Keratinocyte (primary cell): Measurements from ENCODE around the gene PTGES2. TPM values are rescaled to one million over a fixed set of nuclear protein-coding genes. Genes with fewer than 3 reads are reported as not detected.

Source experiments
- DNase-seq: peaks from one replicate; pipeline ENCODE4 v3.0.0-alpha.2; 2011; ENCODE audit warnings: low read depth, missing footprints, low spot score
- FAIRE-seq: peaks from 2 replicates; lab custom pipeline; 2011; peaks lifted over from hg19 to GRCh38; lab: Jason Lieb, UNC
- H2AFZ ChIP-seq: 2 replicates; pipeline ENCODE4 v1.6.0; 2012; ENCODE audit warnings: low read length, control low read depth, inconsistent platforms; ENCODE audit not compliant: control insufficient read depth
- H3K27ac ChIP-seq: 2 replicates; pipeline ENCODE4 v1.5.1; 2011; ENCODE audit warnings: low read length; ENCODE audit not compliant: control insufficient read depth, insufficient read depth
- H3K27me3 ChIP-seq: 3 replicates; pipeline ENCODE4 v1.6.0; 2011; ENCODE audit warnings: low read length; ENCODE audit not compliant: control insufficient read depth, insufficient read depth; ENCODE audit errors: extremely low read depth
- H3K36me3 ChIP-seq, 2 experiments: 2 replicates in 1 of 2; 3 replicates in 1 of 2; pipeline ENCODE4 v1.5.1; 2011; ENCODE audit warnings: low read length in 2 of 2, mild to moderate bottlenecking in 1 of 2; ENCODE audit not compliant: control insufficient read depth in 2 of 2, insufficient read depth in 2 of 2; ENCODE audit errors: extremely low read depth in 1 of 2
- H3K4me1 ChIP-seq: 3 replicates; pipeline ENCODE4 v1.5.1; 2011; ENCODE audit warnings: low read length; ENCODE audit not compliant: control insufficient read depth, insufficient read depth; ENCODE audit errors: extremely low read depth
- H3K4me2 ChIP-seq: 3 replicates; pipeline ENCODE4 v1.6.0; 2011; ENCODE audit warnings: low read depth, low read length; ENCODE audit not compliant: control insufficient read depth, insufficient read depth; ENCODE audit errors: extremely low read depth
- H3K4me3 ChIP-seq, 3 experiments: fragments of 200-600 bp in 1 of 3; sonication (generic) in 1 of 3; 2 replicates in 2 of 3; 3 replicates in 1 of 3; pipeline ENCODE4 v1.5.1; 2011 to 2016; ENCODE audit warnings: low read length in 3 of 3, mild to moderate bottlenecking in 3 of 3, control low read depth in 2 of 3, inconsistent platforms in 1 of 3, low read depth in 1 of 3, mixed read lengths in 1 of 3, mixed run types in 1 of 3, moderate library complexity in 1 of 3; ENCODE audit not compliant: control insufficient read depth in 2 of 3, insufficient read depth in 2 of 3; ENCODE audit errors: extremely low read depth in 1 of 3
- H3K79me2 ChIP-seq: 2 replicates; pipeline ENCODE4 v1.6.0; 2012; ENCODE audit warnings: low read length; ENCODE audit not compliant: control insufficient read depth, insufficient read depth
- H3K9ac ChIP-seq: 3 replicates; pipeline ENCODE4 v1.6.0; 2011; ENCODE audit warnings: low read length; ENCODE audit not compliant: control insufficient read depth, insufficient read depth; ENCODE audit errors: extremely low read depth
- H3K9me1 ChIP-seq: 3 replicates; pipeline ENCODE4 v1.6.0; 2011; ENCODE audit warnings: low read length; ENCODE audit not compliant: control insufficient read depth, insufficient read depth; ENCODE audit errors: extremely low read depth
- H3K9me3 ChIP-seq: 2 replicates; pipeline ENCODE4 v1.5.1; 2012; ENCODE audit warnings: low read depth, low read length; ENCODE audit not compliant: control insufficient read depth
- H4K20me1 ChIP-seq: 3 replicates; pipeline ENCODE4 v1.6.0; 2011; ENCODE audit warnings: low read length; ENCODE audit not compliant: control insufficient read depth, insufficient read depth; ENCODE audit errors: extremely low read depth
- CTCF ChIP-seq, 3 experiments: IDR thresholded peaks in 1 of 3; conservative IDR thresholded peaks in 1 of 3; optimal IDR thresholded peaks in 1 of 3; 2 replicates in 2 of 3; 3 replicates in 1 of 3; pipeline versions ENCODE3 to v1.5.1; 2011; ENCODE audit warnings: low read length in 3 of 3, mild to moderate bottlenecking in 3 of 3, moderate library complexity in 2 of 3, control low read depth in 1 of 3, inconsistent platforms in 1 of 3; ENCODE audit not compliant: insufficient read depth in 2 of 3; ENCODE audit errors: extremely low read depth in 1 of 3
- EZH2 ChIP-seq: IDR thresholded peaks from one replicate; pipeline ENCODE4 v1.6.1; 2012; ENCODE audit warnings: inconsistent platforms, mild to moderate bottlenecking, low read length, moderate library complexity
- dilution Hi-C: fragments of 300-500 bp; cut with MboI; formaldehyde crosslinking; loops from one replicate; pipeline ENCODE4 v1.7.0; 2020; ENCODE audit warnings: low sequenced_read_pairs; ENCODE audit not compliant: extremely low pct_ligation_motif_present
- polyA plus RNA-seq, 5 experiments: library from polyadenylated mRNA; depleted of rRNA in 3 of 5; stranded (reverse) in 3 of 5; stranded (forward) in 1 of 5; unstranded in 1 of 5; fragments of >200 nt; gene quantifications; 1 replicate in 1 of 5; 2 replicates in 3 of 5; 3 replicates in 1 of 5; pipeline versions ENCODE4 v1.2.1 to v1.2.3, GENCODE V29; 2011 to 2012; ENCODE audit warnings: missing spikeins in 2 of 5, low read depth in 1 of 5, low replicate concordance in 1 of 5

PTGES2 gene
- polyA plus RNA-seq, 1 donor (not counting 4 experiments of a cell fraction or from before 2014, with no cell fraction given): 68.7 TPM

GRCh38 chr9:128150594-128151308 lies 23.2 kb upstream of the PTGES2 start:
- H3K27me3 ChIP-seq: no peaks in the 10 kb centered on the region
- no peaks in the 10 kb centered on the region for H4K20me1 ChIP-seq
- H3K36me3 ChIP-seq: no peaks in the 10 kb centered on the region
- H3K4me3 ChIP-seq: no peak overlapping the region
- H3K9me3 ChIP-seq: no peaks in the 10 kb centered on the region
- DNase-seq: no peak
- no peaks in the 10 kb centered on the region for H3K9me1 ChIP-seq
- no peaks in the 10 kb centered on the region for H3K79me2 ChIP-seq
- TF ChIP-seq EZH2 (no peak), CTCF (optimal IDR thresholded peaks at IDR 0.05 in 1 of 3, IDR thresholded peaks at IDR 0.05 in 1 of 3, conservative IDR thresholded peaks at IDR 0.05 in 1 of 3; ENCODE audit: extremely low read depth in 1 of 3, insufficient read depth in 2 of 3, low read length in 3 of 3) (peak in 2 of 3 experiments; percentile 34 to 38)
- H2AFZ ChIP-seq: no peak overlapping the region
- H3K4me1 ChIP-seq: peaks cover 31% of the 10 kb centered on the region
- H3K4me2 ChIP-seq: no peak overlapping the region
- H3K27ac ChIP-seq: no peak overlapping the region
- dilution Hi-C loops: no loop called here
- H3K9ac ChIP-seq: no peak overlapping the region
- FAIRE-seq: no peak

- no peak for FAIRE-seq
- Histone ChIP-seq H3K27ac (no peak overlapping the region), H3K79me2 (no peaks in the 10 kb centered on the region), H3K36me3 (no peaks in the 10 kb centered on the region), H3K9me1 (no peaks in the 10 kb centered on the region), H3K4me2 (peak overlapping the region; percentile 47), H2AFZ (no peak overlapping the region), H3K4me1 (peaks cover 38% of the 10 kb centered on the region), H3K9me3 (no peaks in the 10 kb centered on the region), H3K4me3 (no peak overlapping the region), H3K9ac (peak overlapping the region; percentile 8), H4K20me1 (no peaks in the 10 kb centered on the region), H3K27me3 (no peaks in the 10 kb centered on the region)
- dilution Hi-C loops: no loop called here
- DNase-seq: no peak
- TF ChIP-seq EZH2: no peak
Observed at GRCh38 chr9:128149951-128150593, 22.5 kb upstream of the PTGES2 start.
